ENCODE data around the gene MKS1. TPM values are rescaled to one million over a fixed set of nuclear protein-coding genes. Genes with fewer than 3 reads are reported as not detected.

Gene MKS1
- total and polyA plus RNA-seq, 2 of the 8 experiments (the other 6 are each of a cell fraction or from before 2014, with no cell fraction given) = 12.0 to 21.7 TPM

DNA sequence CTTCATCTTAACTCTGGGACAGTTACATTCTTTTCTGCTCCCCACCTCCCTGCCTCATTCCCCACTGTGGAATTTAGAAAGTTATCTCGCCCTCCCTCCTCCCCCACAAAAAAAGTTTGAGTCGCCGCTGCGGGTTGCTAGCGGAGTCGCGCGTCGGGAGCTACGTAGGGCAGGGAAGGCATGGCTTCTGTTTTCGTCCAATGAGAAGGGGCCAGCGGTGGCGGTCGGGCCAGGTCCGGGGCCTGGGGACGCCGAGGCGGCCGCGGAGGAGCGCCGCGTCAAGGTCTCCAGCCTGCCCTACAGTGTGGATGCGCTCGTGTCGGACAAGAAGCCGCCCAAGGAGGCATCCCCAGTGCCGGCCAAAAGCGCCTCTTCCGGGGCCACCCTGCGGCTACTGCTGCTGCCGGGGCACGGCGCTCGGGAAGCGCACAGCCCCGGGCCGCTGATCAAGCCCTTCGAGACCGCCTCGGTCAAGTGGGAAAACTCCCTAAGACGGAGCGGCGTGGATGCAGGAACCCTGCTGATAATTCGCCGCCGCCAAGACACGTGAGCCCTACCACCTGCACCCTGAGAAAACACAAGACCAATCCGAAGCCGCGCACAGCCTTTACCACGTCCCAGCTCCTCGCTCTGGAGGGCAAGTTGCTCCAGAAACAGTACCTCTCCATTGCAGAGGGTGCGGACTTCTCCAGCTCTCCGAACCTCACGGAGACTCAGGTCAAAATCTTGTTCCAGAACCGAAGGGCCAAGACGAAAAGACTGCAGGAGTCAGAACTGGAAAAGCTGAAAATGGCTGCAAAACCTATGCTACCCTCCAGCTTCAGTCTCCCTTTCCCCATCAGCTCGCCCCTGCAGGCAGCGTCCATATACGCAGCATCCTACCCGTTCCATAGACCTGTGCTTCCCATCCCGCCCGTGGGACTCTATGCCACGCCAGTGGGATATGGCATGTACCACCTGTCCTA lies 61.9 kb downstream of the MKS1 start (continued):
- TF ChIP-seq, protein P1, sequence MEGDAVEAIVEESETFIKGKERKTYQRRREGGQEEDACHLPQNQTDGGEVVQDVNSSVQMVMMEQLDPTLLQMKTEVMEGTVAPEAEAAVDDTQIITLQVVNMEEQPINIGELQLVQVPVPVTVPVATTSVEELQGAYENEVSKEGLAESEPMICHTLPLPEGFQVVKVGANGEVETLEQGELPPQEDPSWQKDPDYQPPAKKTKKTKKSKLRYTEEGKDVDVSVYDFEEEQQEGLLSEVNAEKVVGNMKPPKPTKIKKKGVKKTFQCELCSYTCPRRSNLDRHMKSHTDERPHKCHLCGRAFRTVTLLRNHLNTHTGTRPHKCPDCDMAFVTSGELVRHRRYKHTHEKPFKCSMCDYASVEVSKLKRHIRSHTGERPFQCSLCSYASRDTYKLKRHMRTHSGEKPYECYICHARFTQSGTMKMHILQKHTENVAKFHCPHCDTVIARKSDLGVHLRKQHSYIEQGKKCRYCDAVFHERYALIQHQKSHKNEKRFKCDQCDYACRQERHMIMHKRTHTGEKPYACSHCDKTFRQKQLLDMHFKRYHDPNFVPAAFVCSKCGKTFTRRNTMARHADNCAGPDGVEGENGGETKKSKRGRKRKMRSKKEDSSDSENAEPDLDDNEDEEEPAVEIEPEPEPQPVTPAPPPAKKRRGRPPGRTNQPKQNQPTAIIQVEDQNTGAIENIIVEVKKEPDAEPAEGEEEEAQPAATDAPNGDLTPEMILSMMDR (IDR thresholded peaks at IDR 0.05; ENCODE audit: control extremely low read depth in 1 of 3, insufficient read depth in 1 of 3, low read depth in 1 of 3, low read length in 3 of 3) = peak in 2 of 3 experiments; percentile 25; a peak in 2 of 4 replicates
- TF ChIP-seq SIX5 (IDR thresholded peaks at IDR 0.05; ENCODE audit: low read depth, low read length) (no peak), CBX5 (IDR thresholded peaks at IDR 0.05; ENCODE audit: low read depth, low read length) (no peak), POLR2A (IDR thresholded peaks at IDR 0.05; ENCODE audit: control extremely low read depth in 1 of 2, low read depth in 2 of 2, low read length in 2 of 2) (peak in 1 of 2 experiments; percentile 80; a peak in 2 of 3 replicates), POLR2AphosphoS5 (IDR thresholded peaks at IDR 0.05; ENCODE audit: low read depth, low read length) (no peak; the same call in 1 of the 2 replicates), RBBP5 (IDR thresholded peaks at IDR 0.05; ENCODE audit: borderline replicate concordance, low read depth, low read length) (peak; percentile 73; the same call in 1 of the 2 replicates), PHF8 (conservative IDR thresholded peaks at IDR 0.05; ENCODE audit: low read depth, low read length) (peak; percentile 61), ASH2L (IDR thresholded peaks at IDR 0.05; ENCODE audit: low read length) (peak; percentile 66), TBP (IDR thresholded peaks at IDR 0.05; ENCODE audit: low read depth, low read length) (peak; percentile 44; the same call in 1 of the 2 replicates), SP4 (IDR thresholded peaks at IDR 0.05; ENCODE audit: low read length) (no peak), SUZ12 (IDR thresholded peaks at IDR 0.05; ENCODE audit: low read length) (peak; percentile 46; the same call in 1 of the 2 replicates), HDAC6 (IDR thresholded peaks at IDR 0.05; ENCODE audit: low read depth, low read length) (no peak), EP300 (IDR thresholded peaks at IDR 0.05; ENCODE audit: borderline replicate concordance in 1 of 2, low read depth in 2 of 2, low read length in 2 of 2) (no peak), KDM4A (IDR thresholded peaks at IDR 0.05; ENCODE audit: low read depth, low read length, severe bottlenecking) (peak; percentile 91), EZH2 (IDR thresholded peaks at IDR 0.05; ENCODE audit: low read depth, low read length, severe bottlenecking) (peak; percentile 51)
- TF ChIP-seq, protein P2, sequence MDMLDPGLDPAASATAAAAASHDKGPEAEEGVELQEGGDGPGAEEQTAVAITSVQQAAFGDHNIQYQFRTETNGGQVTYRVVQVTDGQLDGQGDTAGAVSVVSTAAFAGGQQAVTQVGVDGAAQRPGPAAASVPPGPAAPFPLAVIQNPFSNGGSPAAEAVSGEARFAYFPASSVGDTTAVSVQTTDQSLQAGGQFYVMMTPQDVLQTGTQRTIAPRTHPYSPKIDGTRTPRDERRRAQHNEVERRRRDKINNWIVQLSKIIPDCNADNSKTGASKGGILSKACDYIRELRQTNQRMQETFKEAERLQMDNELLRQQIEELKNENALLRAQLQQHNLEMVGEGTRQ (IDR thresholded peaks at IDR 0.05; ENCODE audit: low read length) = peak; percentile 34; the same call in 1 of the 2 replicates
- TF ChIP-seq, protein P3, sequence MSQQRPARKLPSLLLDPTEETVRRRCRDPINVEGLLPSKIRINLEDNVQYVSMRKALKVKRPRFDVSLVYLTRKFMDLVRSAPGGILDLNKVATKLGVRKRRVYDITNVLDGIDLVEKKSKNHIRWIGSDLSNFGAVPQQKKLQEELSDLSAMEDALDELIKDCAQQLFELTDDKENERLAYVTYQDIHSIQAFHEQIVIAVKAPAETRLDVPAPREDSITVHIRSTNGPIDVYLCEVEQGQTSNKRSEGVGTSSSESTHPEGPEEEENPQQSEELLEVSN (IDR thresholded peaks at IDR 0.05) = peak; percentile 74

All from H1 (cell line).